Nephron progenitor cell (in vitro differentiated cells): ENCODE data around the gene PTBP1.
"Not testable (repeated sequence)": the region's sequence is repeated elsewhere in the genome, so short reads cannot be mapped to it uniquely, and the experiment has no call there.

Experiments
- DNase-seq: peaks from one replicate; pipeline ENCODE4 v3.0.0; 2021
- H3K27ac Mint-ChIP-seq: 2 replicates; pipeline ENCODE4 v1.8.0; 2021; ENCODE audit warnings: mild to moderate bottlenecking, moderate library complexity, mixed read lengths
- H3K27me3 Mint-ChIP-seq: 2 replicates; pipeline ENCODE4 v1.8.0; 2021; ENCODE audit warnings: mild to moderate bottlenecking, low read depth, mixed read lengths; ENCODE audit not compliant: poor library complexity
- H3K36me3 Mint-ChIP-seq: 2 replicates; pipeline ENCODE4 v1.8.0; 2021; ENCODE audit warnings: low read depth, mixed read lengths
- H3K4me1 Mint-ChIP-seq: 2 replicates; pipeline ENCODE4 v1.8.0; 2021; ENCODE audit warnings: mixed read lengths
- H3K4me3 Mint-ChIP-seq: 2 replicates; pipeline ENCODE4 v1.8.0; 2021; ENCODE audit warnings: mild to moderate bottlenecking, moderate library complexity, mixed read lengths
- H3K9me3 Mint-ChIP-seq: 2 replicates; pipeline ENCODE4 v1.8.0; 2021; ENCODE audit warnings: mild to moderate bottlenecking, moderate library complexity, mixed read lengths
- CTCF ChIP-seq: fragments of 200-600 bp; sonication (generic); IDR thresholded peaks from 2 replicates; pipeline ENCODE4 v1.5.0; 2021; ENCODE audit warnings: antibody characterized with exemption

PTBP1 gene

GRCh38 chr19:852136-853013, 55.1 kb downstream of the PTBP1 start, which contains the start of gene ELANE:
ELANE (plus strand) TSS chr19:852303; CDS start chr19:852329, 26 bp downstream.
- Mint-ChIP-seq H3K36me3 (no peaks in the 10 kb centered on the region), H3K4me1 (peaks cover 11% of the 10 kb centered on the region), H3K27ac (no peak within 1 kb of the TSS), H3K9me3 (no peaks in the 10 kb centered on the region), H3K4me3 (no peak within 1 kb of the TSS), H3K27me3 (peaks cover 23% of the 10 kb centered on the region)
- TF ChIP-seq CTCF = no peak
- no peak for DNase-seq

- H3K4me3 Mint-ChIP-seq = no peak overlapping the region
- no peak for DNase-seq
- no peaks in the 10 kb centered on the region for H3K36me3 Mint-ChIP-seq
- peaks cover 23% of the 10 kb centered on the region for H3K27me3 Mint-ChIP-seq
- H3K9me3 Mint-ChIP-seq = no peaks in the 10 kb centered on the region
- no peak for TF ChIP-seq CTCF
- no peak overlapping the region for H3K27ac Mint-ChIP-seq
- peaks cover 4% of the 10 kb centered on the region for H3K4me1 Mint-ChIP-seq
These were observed 55.8 kb downstream of the PTBP1 start for GRCh38 chr19:853014-853585.

- H3K36me3 Mint-ChIP-seq, H3K9me3 Mint-ChIP-seq, H3K27ac Mint-ChIP-seq, H3K4me1 Mint-ChIP-seq, H3K4me3 Mint-ChIP-seq, DNase-seq: not testable (repeated sequence)
- peaks cover 26% of the 10 kb centered on the region for H3K27me3 Mint-ChIP-seq
These were observed 56.5 kb downstream of the PTBP1 start for GRCh38 chr19:853614-854220.

GRCh38 chr19:854549-854948, 57.3 kb downstream of the PTBP1 start:
- Mint-ChIP-seq H3K27ac (no peak overlapping the region), H3K4me1 (no peaks in the 10 kb centered on the region), H3K4me3 (no peak overlapping the region), H3K27me3 (peaks cover 19% of the 10 kb centered on the region), H3K9me3 (no peaks in the 10 kb centered on the region), H3K36me3 (no peaks in the 10 kb centered on the region)
- DNase-seq = no peak
- no peak for TF ChIP-seq CTCF

- no peak for TF ChIP-seq CTCF
- no peak overlapping the region for H3K4me3 Mint-ChIP-seq
- no peaks in the 10 kb centered on the region for H3K9me3 Mint-ChIP-seq
- no peaks in the 10 kb centered on the region for H3K36me3 Mint-ChIP-seq
- no peak for DNase-seq
- H3K27me3 Mint-ChIP-seq = peaks cover 22% of the 10 kb centered on the region
- H3K4me1 Mint-ChIP-seq = no peaks in the 10 kb centered on the region
- H3K27ac Mint-ChIP-seq = no peak overlapping the region
These were observed 57.9 kb downstream of the PTBP1 start for GRCh38 chr19:855142-855541.

GRCh38 chr19:855566-856120, 58.4 kb downstream of the PTBP1 start:
- no peak overlapping the region for H3K27ac Mint-ChIP-seq
- TF ChIP-seq CTCF = no peak
- H3K9me3 Mint-ChIP-seq = no peaks in the 10 kb centered on the region

More at GRCh38 chr19:855566-856120, 58.4 kb downstream of the PTBP1 start:
- DNase-seq = no peak
- H3K27me3 Mint-ChIP-seq = peaks cover 23% of the 10 kb centered on the region
- H3K4me1 Mint-ChIP-seq = no peaks in the 10 kb centered on the region
- H3K4me3 Mint-ChIP-seq = no peak overlapping the region
- no peaks in the 10 kb centered on the region for H3K36me3 Mint-ChIP-seq
